HG03196 (cell line): ENCODE data around the gene RNU1-1.
"Not testable (repeated sequence)": the region's sequence is repeated elsewhere in the genome, so short reads cannot be mapped to it uniquely, and the experiment has no call there.

Source experiments
- ATAC-seq: cut with Tn5 transposase; IDR thresholded peaks from one replicate; pipeline ENCODE4 v1.9.1; 2021; ENCODE audit not compliant: unreplicated experiment

Gene RNU1-1

GRCh38 chr1:16525769-16526168 is 11.7 kb upstream of the RNU1-1 start:
- ATAC-seq, result not testable (repeated sequence)

GRCh38 chr1:16521679-16522078 is 7.6 kb upstream of the RNU1-1 start:
- ATAC-seq, result not testable (repeated sequence)

GRCh38 chr1:16521288-16521583 is 7.2 kb upstream of the RNU1-1 start:
- ATAC-seq, result no peak

GRCh38 chr1:16520435-16521287 is 6.6 kb upstream of the RNU1-1 start:
- not testable (repeated sequence) for ATAC-seq

GRCh38 chr1:16519255-16519951 is 5.3 kb upstream of the RNU1-1 start:
- ATAC-seq, result not testable (repeated sequence)

- not testable (repeated sequence) for ATAC-seq
Measured at GRCh38 chr1:16518913-16519254, 4.8 kb upstream of the RNU1-1 start.

GRCh38 chr1:16516694-16517410 is 2.8 kb upstream of the RNU1-1 start:
- ATAC-seq, result not testable (repeated sequence)

- peak; percentile 84 for ATAC-seq
Measured at GRCh38 chr1:16513412-16514106, 526 bp downstream of the RNU1-1 start.

- not testable (repeated sequence) for ATAC-seq
Measured at GRCh38 chr1:16512624-16513411, 1.3 kb downstream of the RNU1-1 start.

- not testable (repeated sequence) for ATAC-seq
Measured at GRCh38 chr1:16511926-16512325, 2.2 kb downstream of the RNU1-1 start.

GRCh38 chr1:16508861-16509445 is 5.1 kb downstream of the RNU1-1 start:
- not testable (repeated sequence) for ATAC-seq

- ATAC-seq, result not testable (repeated sequence)
Measured at GRCh38 chr1:16506364-16507136, 7.5 kb downstream of the RNU1-1 start.

GRCh38 chr1:16505870-16506269 is 8.2 kb downstream of the RNU1-1 start:
- not testable (repeated sequence) for ATAC-seq

- no peak for ATAC-seq
Measured at GRCh38 chr1:16503494-16503893, 10.6 kb downstream of the RNU1-1 start.

- not testable (repeated sequence) for ATAC-seq
Measured at GRCh38 chr1:16501446-16501845, 12.6 kb downstream of the RNU1-1 start.

- ATAC-seq, result not testable (repeated sequence)
Measured at GRCh38 chr1:16500975-16501374, 13.1 kb downstream of the RNU1-1 start.

- ATAC-seq, result not testable (repeated sequence)
Measured at GRCh38 chr1:16500466-16500865, 13.6 kb downstream of the RNU1-1 start.

- peak; percentile 85 for ATAC-seq
Measured at GRCh38 chr1:16498573-16499413, 15.3 kb downstream of the RNU1-1 start.
